Stimulated activated CD8-positive, alpha-beta memory T cell treated with anti-CD3 and anti-CD28 coated beads, Interleukin-12 subunit alpha, Interleukin-12 subunit beta, amount 100 ng/mL, for 1 hour (primary cell): ENCODE results near the gene TMPRSS6.

Experiments
- DNase-seq: peaks from one replicate; pipeline ENCODE4 v3.0.0-alpha.2; 2020; ENCODE audit warnings: low read depth

TMPRSS6 gene

GRCh38 chr22:37109242-37109917, at the start of gene TMPRSS6:
TMPRSS6 (minus strand) TSS chr22:37109713; CDS start chr22:37103417, 6,296 bp downstream.
- DNase-seq = no peak

GRCh38 chr22:37158963-37159290, 49.4 kb upstream of the TMPRSS6 start:
- DNase-seq = no peak

DNA sequence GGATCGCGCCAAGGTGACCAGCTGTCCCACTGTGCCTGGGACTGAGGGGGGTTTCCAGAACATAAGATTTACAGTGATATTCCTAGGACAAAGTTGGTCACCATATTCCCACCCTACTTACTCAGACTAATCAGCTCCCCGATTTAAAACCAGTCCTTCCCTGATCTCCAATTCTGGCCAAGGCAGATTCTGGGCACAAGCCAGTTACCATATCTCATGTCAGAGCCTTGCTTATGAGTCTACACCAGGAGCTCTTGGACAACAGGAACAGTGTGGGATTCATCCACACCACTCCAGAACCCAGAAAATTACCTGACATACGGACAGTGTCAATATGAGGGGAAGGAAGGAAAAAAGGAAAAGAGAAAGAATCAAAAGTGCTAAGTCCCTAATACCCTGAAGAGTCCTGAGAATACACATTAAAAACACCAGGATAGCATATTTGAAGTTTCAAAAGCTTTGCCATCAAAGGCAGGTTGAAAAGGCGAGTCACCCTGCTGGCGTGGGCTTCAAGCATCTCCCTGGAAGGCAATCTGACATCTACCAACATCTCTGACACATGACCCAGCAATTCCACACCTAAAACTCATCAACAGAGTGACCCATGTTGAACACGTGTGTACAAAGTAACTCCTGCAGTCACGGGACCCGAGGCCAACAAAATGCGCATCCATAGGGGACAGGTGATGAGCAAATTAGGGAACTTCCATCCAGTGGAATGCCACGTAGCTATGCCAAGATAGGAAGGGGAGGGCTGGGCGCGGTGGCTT, 48.2 kb upstream of the TMPRSS6 start:
- DNase-seq = no peak

- DNase-seq = no peak
These were observed 47.3 kb upstream of the TMPRSS6 start for GRCh38 chr22:37156686-37157435.

GRCh38 chr22:37155971-37156370, 46.5 kb upstream of the TMPRSS6 start:
- DNase-seq = no peak

DNA sequence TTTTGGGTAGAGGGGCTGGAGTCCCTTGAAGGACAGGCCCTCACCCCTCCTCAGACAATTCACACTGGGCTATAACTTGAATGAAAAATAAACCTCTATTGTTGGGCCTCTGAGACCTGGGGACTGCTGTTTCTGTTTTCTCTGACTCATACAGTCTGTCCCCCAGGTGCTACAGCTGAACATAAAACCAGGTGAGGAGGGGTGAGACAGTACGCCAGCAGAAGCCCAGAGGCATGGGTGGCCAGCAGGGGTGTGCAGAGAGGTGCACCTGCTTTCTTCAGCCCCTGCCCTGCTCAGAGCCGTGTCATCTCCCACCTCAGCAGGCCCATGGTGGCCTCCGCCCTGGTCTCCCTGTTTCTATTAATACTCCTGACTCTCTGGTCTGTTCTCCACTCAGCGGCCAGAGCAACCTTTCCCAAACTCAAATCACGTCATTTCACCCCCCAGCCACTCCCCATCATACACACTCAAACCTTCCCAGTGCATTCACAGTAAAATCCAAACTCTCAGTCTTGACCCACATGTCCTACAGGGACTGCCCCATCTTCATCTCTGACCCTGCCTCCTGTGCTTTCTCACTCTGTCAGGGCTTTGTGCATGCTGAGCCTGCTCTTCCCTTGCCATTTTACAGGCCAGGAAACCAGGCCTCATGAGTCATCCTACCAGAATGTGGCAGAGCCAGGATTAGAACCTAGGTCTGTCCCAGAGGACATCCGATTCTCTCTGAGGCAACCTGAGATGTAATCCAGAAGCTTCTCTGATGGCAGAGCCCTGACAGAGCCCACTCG, 45.6 kb upstream of the TMPRSS6 start:
- no peak for DNase-seq

GRCh38 chr22:37153901-37154300, 44.4 kb upstream of the TMPRSS6 start:
- no peak for DNase-seq

GRCh38 chr22:37151401-37151800, 41.9 kb upstream of the TMPRSS6 start:
- DNase-seq = no peak

DNA sequence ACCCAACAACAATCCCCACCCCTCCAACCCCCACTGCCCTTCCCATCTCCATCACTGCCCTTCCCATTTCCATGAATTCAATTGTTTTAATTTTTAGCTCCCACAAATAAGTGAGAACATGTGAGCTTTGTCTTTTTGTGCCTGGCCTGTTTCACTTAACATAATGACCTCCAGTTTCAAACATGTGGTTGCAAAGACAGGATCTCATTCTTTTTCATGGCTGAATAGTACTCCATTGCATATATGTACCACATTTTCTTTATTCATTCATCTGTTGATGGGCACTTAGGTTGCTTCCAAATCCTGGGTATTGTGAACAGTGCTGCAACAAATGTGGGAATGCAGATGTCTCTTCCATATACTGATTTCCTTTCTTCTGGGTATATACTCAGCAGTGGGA, 41.2 kb upstream of the TMPRSS6 start:
- no peak for DNase-seq

GRCh38 chr22:37148742-37149665, 39.5 kb upstream of the TMPRSS6 start:
- no peak for DNase-seq

DNA sequence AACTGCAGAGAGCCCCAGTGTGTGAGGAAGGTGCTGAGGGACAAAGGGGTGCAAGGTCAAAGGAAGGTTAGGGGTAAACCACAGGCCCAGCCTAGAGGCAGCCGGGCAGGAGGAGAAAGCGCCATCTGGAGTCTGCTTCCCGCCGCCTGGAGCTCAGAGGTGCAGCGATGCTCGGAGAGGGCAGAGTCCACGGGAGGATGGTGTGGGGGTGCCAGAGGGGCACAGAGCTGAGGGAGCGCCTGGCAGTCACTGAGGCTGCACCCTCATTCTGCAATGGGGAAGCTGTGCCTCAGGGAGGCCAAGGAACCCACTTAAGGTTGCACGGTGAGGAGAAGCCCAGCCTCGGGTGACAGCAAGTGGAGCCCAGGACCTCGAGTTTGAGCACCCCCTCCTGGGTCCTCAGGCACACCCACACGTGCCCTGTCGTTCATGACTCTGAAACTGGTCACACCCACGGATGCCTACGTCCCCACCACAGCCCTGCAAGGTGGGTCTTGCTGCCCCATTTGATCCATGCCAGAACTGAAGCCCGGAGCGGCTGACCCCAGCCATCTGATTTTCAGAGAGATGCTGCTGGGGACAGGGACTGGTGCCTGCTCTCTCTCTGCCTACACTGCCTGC, 38.6 kb upstream of the TMPRSS6 start:
- no peak for DNase-seq

DNA sequence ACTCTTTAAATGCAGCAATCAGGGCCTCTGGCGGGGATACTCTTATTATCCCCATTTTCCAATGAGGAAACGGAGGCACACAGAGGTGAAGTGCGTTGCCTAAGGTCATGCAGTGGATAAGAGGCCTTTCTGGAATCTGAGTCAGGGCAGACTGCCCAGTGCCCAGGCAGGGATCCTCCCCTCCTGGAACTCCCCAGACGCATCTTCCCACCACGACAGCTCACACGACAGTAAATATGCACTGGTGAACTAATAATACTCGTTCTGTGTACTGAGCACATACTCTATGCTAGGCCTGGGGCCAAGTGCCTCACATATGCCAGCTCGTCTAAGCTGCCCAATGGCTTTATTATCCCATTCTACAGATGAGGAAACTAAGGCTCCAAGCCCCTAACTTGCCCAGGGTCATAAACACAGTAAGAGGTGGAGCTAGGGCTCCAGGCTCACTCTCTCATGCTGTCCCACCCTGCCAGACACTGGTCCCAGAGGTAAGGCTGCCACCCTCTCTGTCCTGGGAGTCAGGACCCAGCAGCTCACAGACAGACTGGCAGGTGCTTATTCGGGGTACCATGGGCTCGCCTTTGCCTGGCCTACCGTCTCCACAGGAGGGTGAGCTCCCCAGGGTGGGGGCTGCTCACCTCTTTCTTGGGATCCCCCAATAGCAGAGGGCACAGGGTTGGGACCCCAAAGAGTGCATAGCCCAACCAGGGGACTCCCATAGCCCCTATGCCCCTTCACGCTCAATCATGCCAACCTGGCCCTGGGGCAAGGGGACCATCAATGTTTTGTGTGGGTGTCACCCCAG, 37.9 kb upstream of the TMPRSS6 start:
- no peak for DNase-seq

DNA sequence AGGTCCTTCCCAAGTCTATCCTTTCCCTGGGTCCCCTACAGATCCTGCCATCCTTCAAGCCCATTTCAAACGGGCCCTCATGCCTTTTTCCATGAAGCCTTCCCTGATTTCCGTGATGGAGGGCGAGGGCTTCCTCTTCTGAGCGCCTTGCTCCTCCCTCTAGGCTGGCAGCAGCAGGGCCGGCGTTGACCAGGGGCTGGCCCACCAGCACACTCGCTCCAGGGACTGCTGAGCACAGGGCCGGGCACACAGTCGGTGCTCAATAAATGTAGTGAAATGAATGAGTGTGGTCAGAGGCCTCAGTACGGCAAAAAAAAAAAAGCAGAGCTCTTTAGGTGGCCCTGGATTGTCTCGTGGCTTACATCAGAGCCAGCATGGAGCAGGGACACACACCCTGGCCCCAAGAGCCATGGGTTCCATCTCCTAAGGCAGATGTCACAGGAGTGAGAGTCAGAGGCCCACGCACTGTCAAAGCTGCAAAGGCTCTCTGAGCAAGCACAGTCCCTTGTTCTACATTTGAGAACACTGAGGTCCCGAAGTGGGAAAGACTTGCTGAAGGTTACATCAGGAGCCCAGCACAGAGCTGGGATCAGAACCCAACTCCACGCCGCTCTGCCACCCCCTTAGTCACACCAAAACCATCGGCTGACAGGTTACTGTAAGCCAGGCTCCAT, 37.1 kb upstream of the TMPRSS6 start:
- DNase-seq = no peak

GRCh38 chr22:37146051-37146385, 36.5 kb upstream of the TMPRSS6 start:
- no peak for DNase-seq

DNA sequence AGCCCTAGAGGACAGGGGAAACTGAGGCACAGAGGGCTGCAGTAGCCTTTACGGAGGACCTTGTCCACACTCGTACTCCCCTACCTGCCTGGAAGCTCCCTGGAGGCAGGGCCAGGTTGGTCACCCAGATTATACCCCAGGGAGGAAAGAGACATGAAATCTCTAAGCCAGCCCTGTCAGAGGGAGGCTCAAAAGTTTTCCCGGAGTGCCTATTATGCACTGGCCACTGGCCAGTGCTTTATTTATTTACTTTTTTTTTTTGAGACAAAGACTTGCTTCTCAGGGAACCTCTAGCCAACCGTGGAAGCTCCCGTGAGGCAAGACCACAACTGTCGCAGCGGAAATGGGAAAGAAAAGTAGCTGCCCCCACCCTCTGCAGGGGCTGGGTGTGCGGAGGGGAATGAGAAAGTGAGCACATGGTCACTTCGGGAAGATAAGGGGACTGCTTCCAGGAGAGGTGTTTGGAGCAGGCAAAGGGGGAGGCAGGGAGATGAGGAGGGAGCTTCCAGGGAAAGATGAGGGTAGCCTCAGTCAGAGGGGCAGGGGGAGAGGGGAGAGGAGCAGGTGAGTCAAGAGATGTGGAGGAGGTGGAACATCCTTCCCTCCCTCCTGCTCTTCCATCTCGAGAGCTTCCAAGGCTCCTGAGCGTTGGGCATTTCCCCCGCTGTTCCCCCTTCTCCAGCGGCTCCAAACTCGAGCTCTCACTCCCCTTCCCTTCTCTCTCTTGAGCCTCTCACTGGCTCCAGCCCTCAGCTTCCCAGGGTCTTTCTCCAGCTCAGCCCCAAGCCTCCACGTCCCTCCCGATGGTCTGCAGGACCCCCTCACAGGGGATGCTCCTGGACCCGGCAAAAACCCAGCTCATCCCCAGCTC, 35.9 kb upstream of the TMPRSS6 start:
- DNase-seq = no peak

DNA sequence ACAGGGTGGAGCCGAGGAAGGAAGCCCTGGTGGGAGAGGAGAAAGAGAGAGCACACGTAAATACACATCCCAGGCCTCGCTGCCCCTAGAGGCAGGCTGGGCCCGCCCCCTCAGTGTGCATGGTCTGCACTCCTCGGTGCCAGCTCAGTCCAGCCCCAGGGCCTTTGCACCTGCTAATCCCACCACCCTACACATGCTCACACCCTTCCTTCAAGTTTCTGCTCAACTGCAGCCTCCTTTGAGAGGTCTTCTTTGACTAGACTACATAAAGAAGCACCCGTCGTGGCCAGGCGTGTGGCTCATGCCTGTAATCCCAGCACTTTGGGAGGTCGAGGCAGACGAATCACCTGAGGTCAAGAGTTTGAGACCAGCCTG, 34.7 kb upstream of the TMPRSS6 start:
- no peak for DNase-seq

DNA sequence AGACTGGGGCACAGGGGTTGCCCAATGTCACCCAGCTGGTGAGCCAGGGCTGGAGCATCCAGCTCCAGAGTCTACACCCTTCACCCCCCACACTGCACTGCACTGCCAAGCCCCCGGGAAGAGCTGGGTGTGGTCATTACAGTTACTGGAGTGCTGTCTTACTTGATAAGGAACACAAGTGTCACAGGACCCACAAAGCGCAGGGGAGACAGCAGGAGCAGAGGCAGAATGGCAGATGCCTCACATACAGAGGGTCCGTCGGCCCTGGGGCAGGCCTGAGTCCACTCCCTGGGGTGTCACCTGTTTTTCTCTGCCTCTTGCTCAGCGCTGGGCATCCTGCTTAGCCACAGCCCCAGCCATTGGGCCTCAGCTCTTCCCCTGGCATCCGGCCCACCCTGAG, 32.5 kb upstream of the TMPRSS6 start:
- DNase-seq = no peak

GRCh38 chr22:37141476-37141875, 32.0 kb upstream of the TMPRSS6 start:
- no peak for DNase-seq
